HEK293T (cell line): ENCODE results near the gene CAMSAP3.

Experiments used
- CTCF ChIA-PET: fragments of 350-600 bp; formaldehyde crosslinking; extraction: SDS; loops from one replicate; lab custom pipeline; 2021; ENCODE audit warnings: antibody characterized with exemption, inconsistent platforms; lab: Yijun Ruan, JAX
- POLR2A ChIA-PET: fragments of 350-600 bp; formaldehyde crosslinking; extraction: SDS; loops from one replicate; lab custom pipeline; 2020; ENCODE audit warnings: antibody characterized with exemption, inconsistent platforms; lab: Yijun Ruan, JAX
- DNase-seq: peaks from one replicate; pipeline ENCODE4 v3.0.0; 2012; ENCODE audit warnings: mixed read lengths; ENCODE audit errors: extremely low spot score
- ARNT ChIP-seq: fragments of 450-650 bp; IDR thresholded peaks from 2 replicates; pipeline ENCODE4 v1.6.1; 2017; ENCODE audit warnings: mild to moderate bottlenecking
- BHLHE40 ChIP-seq: fragments of 450-650 bp; IDR thresholded peaks from 2 replicates; pipeline ENCODE4 v1.6.1; 2016; ENCODE audit warnings: mild to moderate bottlenecking, moderate library complexity, borderline replicate concordance
- CTBP1 ChIP-seq: fragments of 450-650 bp; IDR thresholded peaks from 2 replicates; pipeline ENCODE4 v1.6.1; 2016; ENCODE audit warnings: borderline replicate concordance
- ELF4 ChIP-seq: fragments of 450-650 bp; IDR thresholded peaks from 2 replicates; pipeline ENCODE4 v1.6.1; 2017; ENCODE audit warnings: antibody characterized with exemption
- FOXA1 ChIP-seq: fragments of 450-650 bp; IDR thresholded peaks from 2 replicates; pipeline ENCODE4 v1.6.1; 2016; ENCODE audit warnings: mild to moderate bottlenecking
- FOXK2 ChIP-seq: fragments of 450-650 bp; IDR thresholded peaks from 2 replicates; pipeline ENCODE4 v1.6.1; 2016; ENCODE audit warnings: mild to moderate bottlenecking
- FOXM1 ChIP-seq: fragments of 450-650 bp; IDR thresholded peaks from 2 replicates; pipeline ENCODE4 v1.6.1; 2017; ENCODE audit warnings: mild to moderate bottlenecking, borderline replicate concordance
- HDGF ChIP-seq: fragments of 450-650 bp; IDR thresholded peaks from 2 replicates; pipeline ENCODE4 v1.6.1; 2017; ENCODE audit warnings: antibody characterized with exemption, borderline replicate concordance
- L3MBTL2 ChIP-seq: fragments of 450-650 bp; conservative IDR thresholded peaks from 2 replicates; pipeline ENCODE4 v1.6.1; 2016; ENCODE audit warnings: mild to moderate bottlenecking
- LEF1 ChIP-seq: fragments of 450-650 bp; IDR thresholded peaks from 2 replicates; pipeline ENCODE4 v1.6.1; 2017; ENCODE audit warnings: mild to moderate bottlenecking, borderline replicate concordance
- NFRKB ChIP-seq: fragments of 450-650 bp; IDR thresholded peaks from 2 replicates; pipeline ENCODE4 v1.6.1; 2016; ENCODE audit warnings: mild to moderate bottlenecking, moderate library complexity
- PKNOX1 ChIP-seq: fragments of 450-650 bp; IDR thresholded peaks from 2 replicates; pipeline ENCODE4 v1.6.1; 2016
- SP1 ChIP-seq: fragments of 450-650 bp; IDR thresholded peaks from 2 replicates; pipeline ENCODE4 v1.6.1; 2017
- SUZ12 ChIP-seq: fragments of 450-650 bp; IDR thresholded peaks from 2 replicates; pipeline ENCODE4 v1.6.1; 2016; ENCODE audit warnings: mild to moderate bottlenecking
- TARDBP ChIP-seq: fragments of 450-650 bp; IDR thresholded peaks from 2 replicates; pipeline ENCODE4 v1.6.1; 2016
- ZNF384 ChIP-seq: fragments of 450-650 bp; IDR thresholded peaks from 2 replicates; pipeline ENCODE4 v1.6.1; 2016

The CAMSAP3 gene

DNA sequence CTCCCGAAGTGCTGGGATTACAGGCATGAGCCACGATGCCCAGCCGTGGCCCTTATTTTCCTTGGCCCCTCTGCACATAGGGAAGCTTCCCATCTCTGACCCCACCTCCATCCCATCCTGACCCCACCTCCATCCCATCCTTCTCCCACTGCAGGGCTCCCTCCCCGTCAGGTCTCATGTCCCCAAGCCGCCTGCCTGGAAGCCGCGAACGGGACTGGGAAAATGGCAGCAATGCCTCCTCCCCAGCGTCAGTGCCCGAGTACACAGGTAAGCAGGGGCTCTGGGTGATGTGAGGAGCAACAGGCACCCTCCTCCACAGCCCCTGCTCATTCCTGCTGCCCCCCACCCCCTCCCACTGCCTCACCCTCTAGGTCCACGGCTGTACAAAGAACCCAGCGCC lies 21.5 kb downstream of the CAMSAP3 start:
- POLR2A ChIA-PET: interaction anchor here (2.2 kb wide), 1 partner anchor 12 kb away, joined by 8 read pairs; the partner anchor contains the start of genes PET100 and XAB2
- TF ChIP-seq BHLHE40 (no peak), FOXM1 (no peak), NFRKB (no peak), FOXK2 (no peak)
- no peak for DNase-seq
- CTCF ChIA-PET: no interaction called here

DNA sequence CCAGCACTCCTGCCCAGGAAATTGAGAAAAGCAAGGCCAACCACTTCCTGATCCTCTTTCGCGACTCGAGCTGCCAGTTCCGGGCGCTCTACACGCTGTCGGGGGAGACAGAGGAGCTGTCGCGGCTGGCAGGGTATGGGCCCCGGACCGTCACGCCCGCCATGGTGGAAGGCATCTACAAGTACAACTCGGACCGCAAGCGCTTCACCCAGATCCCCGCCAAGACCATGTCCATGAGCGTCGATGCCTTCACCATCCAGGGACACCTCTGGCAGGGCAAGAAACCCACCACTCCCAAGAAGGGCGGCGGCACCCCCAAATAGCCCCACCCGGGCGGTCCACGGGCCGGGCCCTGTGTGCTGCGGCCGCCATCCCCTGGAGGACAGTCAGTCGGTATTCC lies 22.1 kb downstream of the CAMSAP3 start:
- ChIA-PET POLR2A (interaction anchor here (0.9 to 2.2 kb wide), 2 partner anchors 9 to 12 kb away, joined by 3 to 8 read pairs; partner anchors contain the start of genes PET100 and XAB2), CTCF (no interaction called here)
- TF ChIP-seq BHLHE40: no peak
- no peak for TF ChIP-seq SUZ12
- no peak for TF ChIP-seq PKNOX1
- no peak for TF ChIP-seq FOXK2
- no peak for TF ChIP-seq ZNF384
- no peak for TF ChIP-seq SP1
- no peak for TF ChIP-seq ELF4
- TF ChIP-seq L3MBTL2: no peak
- no peak for TF ChIP-seq FOXM1
- no peak for DNase-seq

GRCh38 chr19:7618348-7618747 lies 22.7 kb downstream of the CAMSAP3 start:
- ChIA-PET POLR2A (interaction anchor here (0.9 to 2.2 kb wide), 2 partner anchors 9 to 11 kb away, joined by 3 to 8 read pairs; partner anchors contain the start of genes PET100 and XAB2), CTCF (no interaction called here)
- TF ChIP-seq ARNT (no peak), PKNOX1 (no peak), SUZ12 (no peak), ELF4 (no peak), FOXK2 (no peak), HDGF (no peak), L3MBTL2 (no peak), LEF1 (no peak), TARDBP (no peak)
- no peak for DNase-seq

DNA sequence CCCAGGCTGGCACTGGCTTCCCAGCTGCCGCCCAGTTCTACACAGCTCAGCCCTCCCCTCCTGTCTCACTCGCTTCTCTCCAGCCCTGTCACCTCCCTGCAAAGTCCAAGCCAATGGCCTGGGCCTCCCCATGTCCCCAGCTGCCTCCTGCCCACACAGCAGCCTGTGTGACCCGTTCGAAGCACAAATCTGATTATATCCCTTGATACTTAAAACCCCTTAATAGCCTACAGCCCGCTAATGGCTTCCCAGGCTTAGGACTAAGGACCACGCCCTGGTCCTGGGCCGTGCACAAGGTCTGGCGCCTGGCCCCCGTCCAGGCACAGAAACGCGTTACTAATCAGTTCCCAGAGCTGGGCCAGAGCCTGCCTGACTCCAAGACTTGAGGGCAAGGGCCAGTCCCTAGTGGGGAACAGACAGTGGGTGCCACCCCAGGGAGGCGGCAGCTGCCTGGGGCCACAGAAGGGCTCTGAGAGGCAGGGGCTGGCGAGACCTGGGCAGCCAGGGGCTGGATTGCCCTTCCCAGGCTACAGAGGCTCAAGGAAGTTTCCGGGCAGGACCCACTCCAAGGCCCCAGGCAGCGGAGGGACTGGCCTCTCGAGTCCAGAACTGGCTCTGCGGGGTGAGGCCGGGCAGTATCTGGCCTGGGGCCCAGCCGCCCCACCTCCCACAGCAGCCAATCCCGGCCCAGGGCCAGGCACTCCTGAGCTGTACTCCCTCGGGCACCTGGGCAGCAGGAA lies 23.3 kb downstream of the CAMSAP3 start:
- TF ChIP-seq ELF4 (no peak), BHLHE40 (no peak), TARDBP (no peak), FOXK2 (no peak), SUZ12 (no peak), LEF1 (no peak), NFRKB (no peak), HDGF (no peak), L3MBTL2 (no peak), SP1 (no peak), FOXM1 (no peak), FOXA1 (no peak), CTBP1 (no peak), ARNT (no peak), PKNOX1 (no peak), ZNF384 (no peak)
- ChIA-PET CTCF (no interaction called here), POLR2A (interaction anchor here (2.2 kb wide), 1 partner anchor 11 kb away, joined by 8 read pairs; the partner anchor contains the start of genes PET100 and XAB2)
- DNase-seq: no peak

GRCh38 chr19:7619671-7620441 lies 24.2 kb downstream of the CAMSAP3 start:
- CTCF ChIA-PET: no interaction called here

More at GRCh38 chr19:7619671-7620441, 24.2 kb downstream of the CAMSAP3 start:
- POLR2A ChIA-PET: no interaction called here
- no peak for TF ChIP-seq LEF1
- no peak for TF ChIP-seq SP1
- no peak for TF ChIP-seq FOXK2
- no peak for TF ChIP-seq SUZ12
- TF ChIP-seq L3MBTL2: no peak
- no peak for TF ChIP-seq TARDBP
- no peak for TF ChIP-seq ELF4
- no peak for TF ChIP-seq PKNOX1
- DNase-seq: no peak
